Measurements from ENCODE around the gene DEXI.

DEXI gene

DNA sequence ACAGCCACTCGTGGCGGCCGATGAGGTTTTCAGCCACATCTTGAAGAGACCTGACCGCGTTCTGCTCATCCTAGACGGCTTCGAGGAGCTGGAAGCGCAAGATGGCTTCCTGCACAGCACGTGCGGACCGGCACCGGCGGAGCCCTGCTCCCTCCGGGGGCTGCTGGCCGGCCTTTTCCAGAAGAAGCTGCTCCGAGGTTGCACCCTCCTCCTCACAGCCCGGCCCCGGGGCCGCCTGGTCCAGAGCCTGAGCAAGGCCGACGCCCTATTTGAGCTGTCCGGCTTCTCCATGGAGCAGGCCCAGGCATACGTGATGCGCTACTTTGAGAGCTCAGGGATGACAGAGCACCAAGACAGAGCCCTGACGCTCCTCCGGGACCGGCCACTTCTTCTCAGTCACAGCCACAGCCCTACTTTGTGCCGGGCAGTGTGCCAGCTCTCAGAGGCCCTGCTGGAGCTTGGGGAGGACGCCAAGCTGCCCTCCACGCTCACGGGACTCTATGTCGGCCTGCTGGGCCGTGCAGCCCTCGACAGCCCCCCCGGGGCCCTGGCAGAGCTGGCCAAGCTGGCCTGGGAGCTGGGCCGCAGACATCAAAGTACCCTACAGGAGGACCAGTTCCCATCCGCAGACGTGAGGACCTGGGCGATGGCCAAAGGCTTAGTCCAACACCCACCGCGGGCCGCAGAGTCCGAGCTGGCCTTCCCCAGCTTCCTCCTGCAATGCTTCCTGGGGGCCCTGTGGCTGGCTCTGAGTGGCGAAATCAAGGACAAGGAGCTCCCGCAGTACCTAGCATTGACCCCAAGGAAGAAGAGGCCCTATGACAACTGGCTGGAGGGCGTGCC lies 35.1 kb downstream of the DEXI start:
- DNase-seq = peak in 2 of 10 donors; percentile 28 to 84
- intact Hi-C loops (cut with DNase I) = no loop called here

DNA sequence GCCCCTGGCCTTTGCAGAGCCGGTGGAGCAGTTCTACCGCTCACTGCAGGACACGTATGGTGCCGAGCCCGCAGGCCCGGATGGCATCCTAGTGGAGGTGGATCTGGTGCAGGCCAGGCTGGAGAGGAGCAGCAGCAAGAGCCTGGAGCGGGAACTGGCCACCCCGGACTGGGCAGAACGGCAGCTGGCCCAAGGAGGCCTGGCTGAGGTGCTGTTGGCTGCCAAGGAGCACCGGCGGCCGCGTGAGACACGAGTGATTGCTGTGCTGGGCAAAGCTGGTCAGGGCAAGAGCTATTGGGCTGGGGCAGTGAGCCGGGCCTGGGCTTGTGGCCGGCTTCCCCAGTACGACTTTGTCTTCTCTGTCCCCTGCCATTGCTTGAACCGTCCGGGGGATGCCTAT lies 35.8 kb downstream of the DEXI start:
- intact Hi-C loops (cut with DNase I) = no loop called here
- peak in 2 of 10 donors; percentile 84 for DNase-seq

DNA sequence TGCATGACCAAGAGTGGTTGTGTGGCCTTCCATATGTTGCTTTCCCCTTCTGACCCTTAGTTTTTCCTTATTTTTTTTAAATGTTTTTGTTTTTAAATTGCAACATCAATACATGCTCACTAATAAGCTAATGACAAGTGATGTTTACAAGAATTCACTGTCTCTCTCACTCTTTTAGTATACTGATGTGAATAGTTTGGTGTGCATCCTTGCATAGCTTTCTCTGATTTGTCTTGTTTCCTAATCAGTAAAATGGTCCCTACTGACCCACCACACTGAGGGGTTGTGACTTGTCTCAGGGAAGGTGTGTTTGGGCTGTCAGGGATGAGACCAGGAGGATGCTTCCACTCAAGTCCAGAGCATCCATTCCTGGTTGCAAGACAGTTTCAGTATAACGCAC lies 39.3 kb downstream of the DEXI start:
- intact Hi-C loops (cut with DNase I) = no loop called here
- DNase-seq = no peak

DNA sequence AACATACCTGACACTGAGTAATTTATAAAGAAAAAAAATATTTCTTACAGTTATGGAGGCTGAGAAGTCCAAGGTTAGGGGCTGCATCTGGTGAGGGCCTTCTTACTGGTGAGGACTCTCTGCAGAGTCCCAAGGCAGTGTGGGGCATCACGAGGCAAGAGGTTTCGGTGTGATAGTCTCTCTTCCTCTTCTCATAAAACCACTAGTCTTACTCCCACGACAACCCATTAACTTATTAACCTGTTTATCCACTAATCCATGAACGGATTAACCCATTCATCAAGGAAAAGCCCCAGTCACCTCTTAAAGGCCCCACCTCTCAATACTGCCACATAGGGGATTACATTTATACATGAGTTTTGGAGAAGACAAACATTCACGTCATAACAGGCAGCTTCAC lies 45.1 kb downstream of the DEXI start:
- no peak for DNase-seq

DNA sequence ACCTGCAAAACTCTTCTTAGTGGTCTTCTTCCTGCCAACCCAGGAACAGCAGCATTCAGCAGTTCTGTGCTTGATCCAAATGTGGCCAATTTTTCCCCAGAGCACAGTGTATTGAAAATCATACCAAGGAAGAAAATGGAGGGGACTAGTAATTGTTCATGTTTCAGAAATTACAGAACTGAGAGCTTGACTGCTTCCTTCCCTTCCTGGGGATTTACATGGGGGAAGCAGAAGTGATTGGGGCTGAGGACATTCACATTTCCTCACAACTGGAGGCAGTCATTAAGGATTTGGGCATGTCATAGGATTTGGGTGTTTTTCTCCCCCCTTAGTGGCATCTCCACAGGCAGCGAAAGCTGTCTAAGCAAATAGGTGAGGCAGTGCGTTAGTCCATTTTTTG lies 45.5 kb downstream of the DEXI start:
- no peak for DNase-seq
- intact Hi-C loops (cut with DNase I) = no loop called here

More for the DNA sequence above, 45.1 kb downstream of the DEXI start:
- intact Hi-C loops (cut with DNase I) = no loop called here

DNA sequence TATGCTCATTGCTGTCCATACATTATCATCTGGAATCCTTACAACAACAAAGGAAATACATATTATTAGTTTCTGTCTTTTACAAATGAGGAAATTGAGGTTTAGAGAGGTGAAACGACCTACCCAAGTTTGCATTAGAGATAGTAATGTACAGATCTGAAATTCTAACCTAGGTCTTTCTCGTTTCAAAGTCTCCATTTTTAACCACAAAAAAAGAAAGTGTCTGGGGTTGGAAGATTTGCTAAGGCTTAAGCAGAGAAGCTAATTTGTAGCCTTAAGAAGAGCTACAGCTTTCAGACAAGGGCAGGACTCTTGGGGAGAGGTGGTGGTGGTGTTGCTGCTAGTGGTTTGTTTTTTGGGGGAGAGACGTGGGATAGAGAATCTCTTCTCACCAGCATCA lies 46.1 kb downstream of the DEXI start:
- intact Hi-C loops (cut with DNase I) = no loop called here
- no peak for DNase-seq

DNA sequence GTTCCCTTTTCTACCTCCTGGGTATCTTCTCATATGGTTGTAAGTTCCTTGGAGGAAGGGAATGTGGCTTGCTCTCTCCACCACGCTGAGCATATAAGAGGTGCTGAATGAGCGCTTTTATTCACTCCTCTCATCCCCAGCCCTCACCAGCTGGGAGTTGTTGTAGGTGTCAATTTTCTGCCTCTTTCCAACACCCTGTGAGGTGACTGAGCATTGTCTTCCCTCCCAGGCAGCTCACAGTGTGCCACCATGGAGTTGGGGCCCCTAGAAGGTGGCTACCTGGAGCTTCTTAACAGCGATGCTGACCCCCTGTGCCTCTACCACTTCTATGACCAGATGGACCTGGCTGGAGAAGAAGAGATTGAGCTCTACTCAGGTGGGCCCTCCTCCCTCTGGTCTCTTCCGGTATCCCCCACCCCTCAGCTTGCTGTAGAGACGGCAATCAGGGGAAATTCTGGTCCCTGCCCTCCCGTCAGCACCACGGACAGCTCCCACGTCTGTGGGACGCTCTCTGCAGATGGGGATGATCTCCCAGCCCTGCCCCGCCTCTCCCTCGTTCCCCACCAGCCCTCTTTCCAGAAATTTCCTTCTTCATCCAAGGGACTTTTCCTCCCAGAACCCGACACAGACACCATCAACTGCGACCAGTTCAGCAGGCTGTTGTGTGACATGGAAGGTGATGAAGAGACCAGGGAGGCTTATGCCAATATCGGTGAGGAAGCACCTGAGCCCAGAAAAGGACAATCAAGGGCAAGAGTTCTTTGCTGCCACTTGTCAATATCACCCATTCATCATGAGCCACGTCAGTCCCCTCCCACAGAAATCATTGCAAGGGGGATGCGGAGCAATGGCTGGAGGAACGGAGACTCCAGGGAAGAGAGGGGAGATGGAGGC lies 47.0 kb downstream of the DEXI start:
- intact Hi-C loops (cut with DNase I) = no loop called here
- DNase-seq = no peak

DNA sequence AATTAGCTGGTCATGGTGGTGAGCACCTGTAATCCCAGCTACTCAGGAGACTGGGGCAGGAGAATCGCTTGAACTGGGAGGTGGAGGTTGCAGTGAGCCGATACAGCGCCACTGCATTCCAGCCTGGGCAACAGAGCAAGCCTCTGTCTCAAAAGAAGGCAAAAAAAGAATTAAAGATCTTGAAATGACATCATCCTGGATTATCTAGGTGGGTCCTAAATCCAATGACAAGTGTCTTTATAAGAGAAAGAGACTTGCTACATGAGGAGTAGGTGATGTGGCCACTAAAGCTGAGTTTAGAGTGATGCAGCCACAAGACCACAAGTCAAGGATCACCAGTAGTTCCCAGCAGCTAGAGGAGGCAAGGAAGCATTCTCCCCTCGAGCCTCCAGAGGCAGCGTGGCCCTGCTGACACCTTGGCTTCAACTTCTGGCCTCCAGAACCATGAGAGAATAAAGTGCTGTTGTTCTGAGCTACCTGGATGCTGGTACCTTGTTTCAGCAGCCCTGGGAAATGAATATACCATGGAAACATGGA lies 49.4 kb downstream of the DEXI start:
- intact Hi-C loops (cut with DNase I) = no loop called here
- no peak for DNase-seq

DNA sequence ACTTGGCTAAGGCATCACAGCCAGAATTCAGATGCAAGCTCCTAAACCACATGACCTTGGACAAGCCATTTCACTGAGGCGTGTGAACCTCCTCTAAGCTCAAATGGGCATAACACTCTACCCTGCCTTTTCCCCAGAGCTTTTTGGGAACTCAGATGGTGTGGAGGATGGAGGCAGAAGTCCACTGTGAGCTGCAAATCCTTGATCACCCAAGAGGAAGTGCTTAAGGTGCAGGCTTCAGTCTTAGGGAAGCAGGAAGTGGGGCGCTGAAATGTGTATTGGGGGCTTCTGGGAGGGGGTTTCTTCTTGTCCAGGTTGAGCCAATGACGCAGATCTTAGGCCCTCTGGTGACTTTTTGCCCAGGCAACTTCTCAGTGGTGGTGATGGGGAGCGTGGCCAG lies 52.4 kb downstream of the DEXI start:
- DNase-seq = no peak
- intact Hi-C loops (cut with DNase I) = no loop called here

DNA sequence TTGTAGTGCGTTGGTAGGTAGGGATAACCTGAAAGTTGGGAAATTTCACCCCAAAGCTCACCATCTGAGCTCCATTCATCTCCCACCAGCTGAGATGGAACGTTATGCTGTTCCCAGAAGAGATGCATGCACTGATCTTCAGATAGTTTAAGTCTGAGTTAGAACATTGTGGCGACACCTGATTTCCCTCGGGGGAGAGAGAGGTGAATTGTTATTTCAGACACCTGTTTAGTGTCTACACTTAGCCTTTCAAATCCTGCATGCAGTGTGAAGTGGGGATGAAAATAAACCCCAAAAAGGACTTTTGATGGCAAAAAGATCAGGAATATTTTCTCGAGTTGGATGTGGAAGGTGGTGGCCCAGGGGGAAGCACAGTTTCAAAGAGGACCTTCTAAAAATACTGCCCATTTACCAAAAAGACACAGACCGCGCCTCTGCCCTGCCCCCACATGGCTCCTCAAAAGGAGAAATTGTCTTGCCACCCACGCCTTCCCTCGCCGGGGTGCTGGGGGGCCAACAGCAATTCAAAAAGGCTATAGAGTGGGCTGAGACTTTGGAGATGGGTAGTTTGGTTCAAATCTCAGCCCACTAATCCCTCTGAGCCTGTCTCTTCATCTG lies 53.8 kb downstream of the DEXI start:
- intact Hi-C loops (cut with DNase I) = no loop called here
- DNase-seq = peak in 1 of 10 donors; percentile 37

DNA sequence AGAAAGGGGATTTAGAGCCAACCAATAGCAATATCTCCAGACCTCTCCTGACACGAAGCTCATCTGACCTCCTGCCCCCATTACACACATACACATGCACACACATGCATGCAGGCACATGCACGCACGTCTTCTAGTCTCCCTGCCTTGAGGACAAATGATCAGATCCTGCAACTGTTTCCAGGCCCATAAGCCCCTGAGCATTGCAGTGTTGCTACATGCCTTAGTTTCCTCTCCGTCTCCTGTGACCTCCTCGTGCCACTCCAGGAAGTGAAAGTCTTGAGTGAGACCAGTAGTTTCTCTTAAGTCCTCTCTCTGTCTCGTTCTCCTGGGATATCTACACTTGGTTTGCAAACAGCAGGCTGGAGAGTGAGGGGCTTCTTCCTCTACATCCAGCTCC lies 57.0 kb downstream of the DEXI start:
- DNase-seq = no peak
- intact Hi-C loops (cut with DNase I) = no loop called here

DNA sequence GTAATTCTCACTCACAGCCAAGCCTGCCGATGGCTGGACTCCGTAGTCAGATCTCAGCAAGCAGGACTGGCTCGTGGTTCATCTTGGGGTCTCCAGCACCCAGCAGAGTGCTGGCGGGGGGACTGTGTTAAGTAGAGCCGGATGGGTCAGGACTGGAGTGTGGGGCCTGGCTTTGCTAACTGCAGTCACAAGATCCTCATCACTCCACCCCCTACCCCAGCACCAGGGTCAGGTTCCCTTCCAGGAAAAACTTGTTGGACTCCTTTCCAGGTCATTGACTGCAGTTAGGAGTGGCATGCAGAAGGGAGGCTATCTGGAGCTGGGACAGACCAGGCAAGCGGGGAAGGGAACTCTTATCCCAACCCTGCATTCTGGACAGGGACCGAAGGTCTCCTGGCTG lies 59.3 kb downstream of the DEXI start:
- intact Hi-C loops (cut with DNase I) = no loop called here
- DNase-seq = peak in 1 of 10 donors; percentile 41

DNA sequence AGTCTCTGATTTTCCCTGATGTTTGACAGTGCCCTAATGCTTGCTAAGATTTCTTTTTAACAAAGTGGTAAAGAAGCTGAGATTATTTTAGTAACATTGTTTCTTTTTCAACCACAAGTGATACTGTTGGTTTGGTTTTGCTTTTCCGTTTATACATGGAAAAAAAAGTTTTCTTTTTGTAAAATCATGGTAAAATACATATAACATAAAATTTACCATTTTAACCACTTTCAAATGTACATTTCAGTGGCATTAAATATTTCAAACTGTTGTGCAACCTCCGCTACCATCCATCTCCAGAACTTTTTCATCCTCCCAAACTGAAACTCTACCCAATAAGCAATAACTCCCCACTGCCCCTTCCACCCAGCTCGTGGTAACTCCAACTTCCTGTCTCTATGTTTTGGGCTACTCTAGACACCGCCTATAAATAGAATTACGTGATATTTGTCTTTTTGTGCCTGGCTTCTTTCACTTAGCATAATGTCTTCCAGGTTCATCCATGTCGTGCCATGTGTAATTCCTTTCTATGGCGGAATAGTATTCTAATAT lies 60.7 kb downstream of the DEXI start:
- intact Hi-C loops (cut with DNase I) = no loop called here
- DNase-seq = no peak

DNA sequence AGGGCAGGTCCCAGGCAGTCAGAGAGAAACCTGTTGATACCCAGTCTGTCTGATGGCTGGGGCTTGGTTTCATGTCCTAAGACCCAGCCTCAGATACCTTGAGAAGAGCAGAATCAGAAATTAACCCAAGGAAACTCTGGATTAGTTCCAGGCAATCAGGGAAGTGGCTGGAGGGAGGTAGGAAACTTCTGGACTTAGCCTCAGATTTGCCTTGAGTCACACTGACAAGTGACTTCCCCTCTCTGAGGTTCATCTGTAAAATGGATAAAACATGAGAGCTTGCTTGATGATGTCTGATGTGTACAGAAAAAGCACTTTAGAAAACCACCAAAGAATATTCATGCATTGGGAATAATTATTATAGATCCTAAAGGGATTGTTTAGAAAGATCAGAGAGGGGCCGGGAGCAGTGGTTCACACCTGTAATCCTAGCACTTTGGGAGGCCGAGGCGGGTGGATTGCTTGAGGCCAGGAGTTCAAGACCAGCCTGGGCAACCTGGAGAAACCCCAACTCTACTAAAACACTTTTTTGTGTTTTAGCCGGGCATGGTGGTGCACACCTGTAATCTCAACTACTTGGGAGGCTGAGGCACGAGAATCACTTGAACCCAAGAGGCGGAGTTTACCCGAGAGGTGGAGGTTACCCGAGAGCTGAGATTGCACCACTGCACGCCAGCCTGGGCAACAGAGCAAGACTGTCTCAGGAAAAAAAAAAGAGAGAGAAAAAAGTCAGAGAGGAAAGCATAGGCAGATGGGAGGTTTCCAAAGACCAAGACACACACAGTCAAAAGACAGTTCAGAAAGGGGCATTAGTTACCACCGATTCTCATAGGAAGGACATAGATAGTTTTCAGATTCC lies 61.4 kb downstream of the DEXI start:
- DNase-seq = peak in 1 of 10 donors; percentile 16
- intact Hi-C loops (cut with DNase I) = no loop called here

DNA sequence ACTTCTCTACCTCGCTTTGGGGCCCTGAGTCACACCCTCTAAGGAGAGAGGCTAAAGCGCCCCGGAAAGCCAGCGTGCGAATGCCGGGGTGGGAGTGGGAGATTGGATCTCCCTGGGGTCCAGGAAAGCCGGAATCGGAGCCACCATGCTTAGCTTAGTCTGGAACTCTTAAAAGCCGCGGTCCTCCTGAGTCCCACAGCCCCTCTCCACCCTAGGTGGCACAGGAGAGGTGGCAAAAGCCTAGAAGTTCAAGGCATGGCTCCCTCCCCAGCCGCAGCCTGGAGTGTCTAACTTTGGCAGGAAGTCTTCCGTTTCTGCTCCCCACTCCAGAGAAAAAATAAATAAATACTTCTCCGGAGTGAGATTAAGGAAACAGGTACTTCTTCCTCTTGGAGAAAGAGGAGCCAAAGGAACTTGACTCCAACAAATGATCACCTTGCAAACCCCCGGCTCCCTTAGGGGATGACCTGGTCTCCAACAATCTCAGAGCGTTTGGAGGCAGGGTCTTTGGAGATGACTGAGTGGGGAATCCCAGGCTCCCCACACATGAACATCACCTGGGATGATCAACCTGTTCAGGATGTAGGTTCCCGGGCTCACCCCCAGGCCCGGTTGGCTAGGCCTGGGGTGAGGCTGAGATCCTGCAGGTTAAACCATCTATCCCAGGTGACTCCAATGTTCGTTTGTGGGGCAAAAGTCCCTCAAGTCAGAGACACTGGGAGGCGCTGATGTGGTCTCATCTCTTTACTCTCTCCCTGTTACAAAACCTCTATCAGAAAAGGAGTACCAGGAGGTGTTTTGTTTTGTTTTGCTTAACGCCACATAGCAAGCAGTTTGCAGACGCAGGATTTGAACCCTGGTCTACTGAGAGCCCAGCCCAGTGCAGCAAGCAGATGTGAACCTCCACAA lies 62.3 kb downstream of the DEXI start:
- intact Hi-C loops (cut with DNase I) = no loop called here
- DNase-seq = peak in 1 of 10 donors; percentile 79

Data from posterior cingulate gyrus (tissue), 11 donors.